NCI-H2107 (cell line): ENCODE measurements around the gene PRKN.
"Not testable (repeated sequence)": the region's sequence is repeated elsewhere in the genome, so short reads cannot be mapped to it uniquely, and the experiment has no call there.

Source experiments
- DNase-seq: peaks from one replicate; lab custom pipeline; 2025; lab: John Stamatoyannopoulos, UW

PRKN gene

DNA sequence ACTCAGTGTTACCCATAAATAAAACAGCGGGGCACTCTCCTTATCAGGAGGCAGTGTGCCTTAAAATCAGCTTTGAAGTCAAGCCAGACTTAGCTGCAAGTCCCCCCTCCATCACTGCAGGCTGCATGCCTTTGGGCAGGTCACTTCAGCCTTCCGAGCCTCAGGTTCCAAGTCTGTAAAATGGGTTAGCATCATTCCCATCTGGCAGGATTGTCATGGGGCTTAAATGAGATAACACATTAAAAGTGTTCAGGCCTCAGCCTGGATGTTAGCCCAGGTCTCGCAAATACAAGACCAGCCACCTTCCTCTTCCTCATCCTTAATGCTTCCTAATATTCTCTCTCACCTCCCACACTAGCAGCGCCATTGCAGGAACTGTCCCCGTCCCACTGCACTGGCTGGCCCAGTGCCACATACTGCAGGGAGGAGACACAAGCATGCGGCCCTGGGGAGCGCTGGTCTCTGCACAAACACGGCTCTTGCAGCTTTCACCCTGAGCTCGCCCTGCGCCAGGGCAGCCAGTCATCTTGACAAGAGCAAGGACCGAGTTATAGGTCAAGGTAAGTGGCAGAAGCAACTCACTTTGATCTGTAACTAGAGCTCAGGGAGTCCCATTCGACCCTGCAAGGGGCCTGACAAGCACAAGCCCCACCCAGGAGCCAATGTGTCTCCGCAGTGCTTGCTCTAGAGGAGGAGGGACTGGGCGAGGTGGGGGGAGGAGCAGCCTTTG is 889.1 kb downstream of the PRKN start:
- DNase-seq: no peak

DNA sequence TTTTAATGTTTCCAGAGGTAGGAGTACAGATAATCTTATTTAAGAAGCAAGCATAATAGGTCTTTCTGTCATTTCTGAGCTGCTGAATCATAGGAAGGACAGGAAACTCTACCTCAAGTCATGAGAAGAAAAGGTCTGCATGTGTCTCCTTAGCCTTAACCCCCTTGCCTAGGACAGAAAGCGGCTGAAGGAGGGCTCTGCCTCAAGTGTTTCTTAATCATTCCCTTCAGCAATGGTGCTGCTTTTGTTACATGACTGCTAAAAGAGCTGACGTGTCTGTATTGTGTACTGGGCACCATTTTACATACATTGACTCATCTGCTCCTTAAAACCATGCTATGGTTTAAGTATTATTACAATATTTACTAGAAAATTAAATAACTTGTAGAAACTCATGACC is 889.7 kb downstream of the PRKN start:
- no peak for DNase-seq

DNA sequence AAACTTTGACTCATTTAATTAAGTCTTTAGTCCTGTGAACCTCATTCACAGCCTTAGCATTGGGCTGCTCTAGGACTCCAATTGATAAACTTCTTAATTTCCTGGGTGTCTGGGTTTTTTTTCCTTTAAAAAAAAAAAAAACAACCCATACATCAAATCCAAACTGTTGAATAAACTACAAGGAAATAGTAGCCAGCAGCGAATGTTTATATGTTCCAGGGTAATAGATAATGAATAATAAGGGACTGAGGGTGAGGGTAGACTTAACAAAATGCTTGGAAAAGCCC is 890.2 kb downstream of the PRKN start:
- DNase-seq: no peak

DNA sequence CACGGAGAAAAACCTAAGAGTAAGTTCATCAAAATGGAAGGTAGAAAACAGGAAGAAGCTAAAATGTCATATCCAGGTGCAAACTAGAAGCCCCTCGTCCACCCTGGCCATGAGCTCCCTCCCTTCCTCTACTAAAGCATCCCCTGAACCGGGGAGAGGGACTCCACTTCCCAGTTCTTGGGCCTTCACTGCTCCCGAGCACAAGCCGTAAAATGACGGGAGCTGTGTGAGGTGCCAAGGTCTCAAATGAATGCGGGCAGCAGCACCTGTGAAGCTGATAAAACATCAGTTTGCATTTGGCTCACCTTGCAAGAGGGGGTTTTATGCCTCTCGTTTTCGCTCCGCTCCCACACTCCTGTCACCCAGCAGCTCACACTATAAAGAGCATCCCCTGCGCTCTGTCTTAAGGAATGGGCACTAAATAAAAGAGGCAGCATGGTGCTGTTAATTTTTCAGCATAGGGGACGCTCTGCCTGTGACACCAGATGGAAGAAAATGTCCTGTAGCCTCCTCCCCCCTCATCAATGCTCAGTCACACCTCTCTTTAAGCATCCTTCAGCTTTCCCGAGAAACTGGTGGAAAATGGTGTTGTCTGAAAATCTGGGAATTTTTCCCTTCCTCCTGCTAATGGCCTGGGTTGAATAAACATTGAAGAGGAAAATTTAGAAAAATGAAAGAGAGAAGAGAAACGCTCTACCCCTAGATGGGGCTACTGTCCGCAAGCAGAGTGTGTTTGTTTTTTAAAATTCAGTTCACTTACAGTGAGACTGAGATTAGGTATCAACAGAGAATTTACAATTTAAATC is 890.7 kb downstream of the PRKN start:
- no peak for DNase-seq

DNA sequence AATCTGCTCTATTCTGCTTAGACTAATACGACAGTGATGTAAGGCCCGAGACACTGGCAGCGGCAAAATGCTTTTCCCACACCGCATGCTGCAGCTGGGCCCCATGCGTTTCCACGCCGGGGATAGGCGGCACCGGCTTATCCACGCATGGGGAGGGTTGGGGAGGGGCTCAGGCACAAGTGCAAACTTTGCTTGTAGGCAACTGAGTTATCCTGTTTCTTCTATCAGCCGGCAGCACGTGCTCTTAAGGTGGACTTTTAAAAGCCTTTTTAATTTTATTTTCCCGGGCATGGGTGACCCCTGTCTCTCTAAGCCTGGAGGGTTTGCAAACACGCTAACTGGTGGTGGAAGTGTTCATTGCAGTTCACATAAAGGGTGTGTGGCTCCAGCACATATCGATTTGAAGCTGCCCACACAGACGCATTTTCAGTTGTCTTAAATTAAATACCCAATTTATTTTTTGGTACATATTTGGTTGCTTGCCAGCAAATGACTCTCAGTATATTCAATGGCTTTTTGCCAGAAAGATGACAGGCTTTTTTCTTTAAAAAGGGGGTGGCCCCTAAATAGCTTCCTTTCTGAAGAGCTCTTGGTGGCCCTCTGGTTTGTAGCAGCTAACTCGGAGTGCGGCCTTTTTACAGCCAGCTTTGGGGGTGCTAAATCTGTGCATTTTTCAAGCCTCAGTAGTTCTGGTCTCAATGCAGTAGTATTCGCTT is 891.9 kb downstream of the PRKN start:
- no peak for DNase-seq

DNA sequence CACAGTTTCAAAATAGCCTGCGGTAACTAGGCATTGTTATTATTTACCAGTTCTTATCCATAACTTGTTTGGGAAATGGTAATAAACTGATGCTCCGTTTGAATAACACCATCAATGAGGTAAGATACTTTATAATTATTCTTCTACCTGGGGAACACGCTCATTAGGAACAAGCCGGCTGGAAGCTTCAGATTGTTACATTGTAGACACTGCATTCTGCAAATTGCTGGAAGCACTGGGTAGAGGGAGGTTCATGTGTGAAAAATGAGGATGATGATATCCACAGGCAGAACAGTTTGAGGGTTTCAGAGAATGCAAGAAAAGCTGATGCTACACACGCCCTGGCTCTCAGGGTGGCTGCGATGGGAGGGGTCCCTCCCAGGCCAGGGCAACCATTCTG is 893.1 kb downstream of the PRKN start:
- DNase-seq: no peak

DNA sequence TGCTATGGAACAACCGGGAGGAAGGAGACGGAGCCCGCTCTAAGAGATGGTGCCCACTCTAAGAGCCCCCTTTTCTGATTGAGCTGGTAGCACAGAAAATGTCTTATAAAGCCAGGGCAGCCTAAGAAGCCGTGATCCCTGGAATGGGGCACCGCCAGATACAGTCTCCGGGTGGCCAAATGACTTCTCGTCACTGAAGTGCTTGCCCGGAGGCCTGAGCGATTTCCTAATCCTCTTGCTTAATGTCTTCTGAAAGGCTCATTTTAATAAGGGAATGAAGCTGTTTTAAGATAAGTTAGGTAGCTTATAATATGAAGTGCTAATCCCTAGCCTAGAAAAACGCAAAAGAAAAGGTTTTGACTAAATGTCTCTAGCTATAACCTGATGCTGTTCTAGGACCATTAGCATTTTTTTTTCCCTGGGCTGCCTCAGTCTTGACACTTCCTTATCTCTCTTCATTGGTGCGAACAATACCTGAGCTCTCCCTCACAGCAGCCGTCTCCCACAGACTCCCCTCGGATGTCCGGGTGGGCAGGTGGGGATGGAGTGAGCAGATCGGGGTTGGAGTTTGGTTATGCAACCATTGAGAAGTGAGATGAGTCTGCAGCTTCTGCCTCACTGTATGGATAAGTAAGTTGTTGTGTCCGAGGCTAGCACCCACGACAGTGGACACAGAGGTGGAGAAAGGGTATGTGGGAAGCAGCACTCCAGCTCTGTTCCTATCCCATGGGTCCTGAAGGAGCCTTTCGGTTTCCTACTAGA is 894.3 kb downstream of the PRKN start:
- no peak for DNase-seq

DNA sequence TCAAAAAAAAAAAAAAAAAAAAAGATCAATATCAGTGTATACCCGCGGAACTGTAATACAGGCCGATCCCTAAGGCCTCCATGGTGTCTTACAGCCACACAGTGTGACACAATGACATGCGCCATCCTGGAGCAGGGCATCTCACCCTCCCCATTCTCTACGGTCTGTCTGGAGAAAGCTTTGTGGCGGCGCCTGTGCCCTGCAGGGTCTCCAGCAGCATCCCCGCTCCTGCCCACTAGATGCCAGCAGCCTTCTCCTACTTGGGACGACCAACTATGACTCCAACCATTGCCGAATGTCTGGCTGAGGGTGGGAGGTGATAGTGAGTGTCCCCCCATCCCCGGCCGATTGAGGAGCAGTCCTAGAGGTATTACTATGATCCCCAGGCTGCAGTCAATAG is 894.9 kb downstream of the PRKN start:
- DNase-seq: no peak

DNA sequence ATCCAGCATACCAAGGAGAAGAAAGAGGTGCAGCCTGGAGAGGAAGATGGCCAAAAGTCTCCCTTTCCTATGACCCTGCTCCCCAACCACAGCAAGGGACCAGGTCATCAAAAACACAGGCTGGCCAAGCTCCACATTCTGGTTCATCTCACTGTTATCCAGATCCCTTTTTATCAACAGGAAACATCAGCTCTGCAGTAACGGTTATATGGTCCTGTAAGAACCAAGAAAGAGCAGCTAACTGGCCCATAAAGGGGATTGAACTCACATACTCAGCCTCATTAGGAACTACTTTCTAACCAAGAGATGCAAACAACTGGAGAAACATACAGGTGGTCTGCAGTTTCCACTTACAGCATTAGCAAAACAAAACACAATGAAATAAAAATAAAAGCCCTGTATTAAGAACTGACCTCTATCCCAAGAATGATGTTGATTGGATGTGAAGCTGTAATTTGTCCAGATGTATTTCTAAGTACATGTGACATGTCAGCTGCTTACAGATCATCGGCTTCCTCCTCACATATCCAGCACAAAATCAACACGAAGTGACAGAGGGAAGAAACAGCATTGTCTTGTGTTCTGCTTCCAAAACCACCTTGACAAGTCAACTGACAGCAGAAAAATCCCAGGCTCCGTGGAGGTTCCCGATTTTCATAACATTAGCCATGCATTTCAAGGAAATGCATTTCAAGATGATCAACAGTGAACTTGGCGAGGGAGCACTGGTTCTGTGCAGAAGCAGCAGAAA is 896.5 kb downstream of the PRKN start:
- no peak for DNase-seq

DNA sequence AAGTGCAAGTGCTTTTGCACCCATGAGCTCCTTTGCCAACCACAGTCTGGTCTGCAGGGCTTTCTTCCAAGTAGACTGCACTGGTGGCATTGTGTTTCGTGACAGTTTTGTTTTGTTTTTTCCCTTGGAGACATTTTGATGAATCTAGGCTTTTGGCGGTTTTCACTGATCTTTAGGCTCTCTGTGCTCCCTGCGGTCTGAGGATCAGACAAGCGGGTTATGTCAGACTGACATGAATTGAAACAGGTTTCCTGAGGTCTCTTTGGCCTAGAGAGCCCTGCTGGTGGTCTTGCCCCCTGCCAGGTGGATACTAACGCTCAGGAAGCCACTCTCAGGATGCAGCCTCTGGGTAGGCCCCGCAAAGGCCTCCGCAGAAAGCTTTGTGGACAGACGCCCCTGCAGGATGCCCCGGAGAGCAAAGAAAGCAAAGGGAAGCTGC is 898.3 kb downstream of the PRKN start:
- DNase-seq: no peak

DNA sequence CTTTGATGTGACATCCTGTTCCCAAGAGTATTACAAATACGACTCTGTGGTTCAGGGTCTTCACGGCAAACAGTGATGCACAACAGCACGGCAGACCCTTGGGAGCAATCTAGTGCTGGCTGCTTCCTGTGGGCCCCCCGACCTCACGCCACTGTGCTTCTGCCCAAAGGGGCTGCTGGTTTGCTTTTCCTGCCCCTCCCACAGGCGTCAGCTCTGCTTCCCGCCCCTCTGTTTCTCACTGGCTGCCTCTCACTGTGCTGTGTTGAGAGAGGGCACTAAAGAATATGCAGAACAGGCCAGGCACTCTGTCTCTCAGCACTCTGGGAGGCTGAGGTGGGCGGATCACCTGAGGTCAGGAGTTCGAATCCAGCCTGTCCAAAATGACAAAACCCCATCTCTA is 899.2 kb downstream of the PRKN start:
- no peak for DNase-seq

DNA sequence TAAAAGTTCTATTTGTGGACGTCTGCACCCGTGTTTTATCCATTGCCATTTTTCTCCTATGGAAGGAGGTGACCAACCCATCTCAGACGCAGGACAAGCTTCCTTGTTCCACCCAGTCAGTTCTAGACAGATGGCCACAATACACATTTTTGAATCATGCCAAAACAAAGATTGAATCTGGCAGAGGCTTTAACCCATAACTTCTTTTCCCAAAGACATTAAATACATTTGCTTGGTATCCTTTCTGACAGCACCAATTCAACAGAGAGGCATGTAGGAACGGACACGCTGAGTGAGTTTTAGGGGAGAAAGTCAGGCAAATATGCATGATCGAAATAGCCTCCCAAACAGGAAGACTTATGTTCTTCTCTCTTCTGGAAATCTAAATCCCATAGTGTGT is 901.1 kb downstream of the PRKN start:
- no peak for DNase-seq

DNA sequence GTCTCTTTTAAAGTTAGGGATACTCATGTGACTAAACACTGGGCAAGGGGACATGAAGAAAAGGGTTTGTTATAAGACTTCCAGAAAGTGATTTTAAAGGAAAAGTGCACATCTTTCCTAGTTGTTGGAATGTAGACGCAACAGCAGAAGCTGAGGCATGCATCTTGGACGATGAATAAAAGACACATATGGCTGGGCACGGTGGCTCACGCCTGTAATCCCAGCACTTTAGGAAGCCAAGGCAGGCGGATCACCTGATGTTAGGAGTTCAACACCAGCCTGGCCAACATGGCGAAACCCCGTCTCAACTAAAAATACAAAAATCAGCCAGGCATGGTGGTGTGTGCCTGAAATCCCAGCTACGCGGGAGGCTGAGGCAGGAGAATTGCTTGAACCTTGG is 905.4 kb downstream of the PRKN start:
- DNase-seq: not testable (repeated sequence)

DNA sequence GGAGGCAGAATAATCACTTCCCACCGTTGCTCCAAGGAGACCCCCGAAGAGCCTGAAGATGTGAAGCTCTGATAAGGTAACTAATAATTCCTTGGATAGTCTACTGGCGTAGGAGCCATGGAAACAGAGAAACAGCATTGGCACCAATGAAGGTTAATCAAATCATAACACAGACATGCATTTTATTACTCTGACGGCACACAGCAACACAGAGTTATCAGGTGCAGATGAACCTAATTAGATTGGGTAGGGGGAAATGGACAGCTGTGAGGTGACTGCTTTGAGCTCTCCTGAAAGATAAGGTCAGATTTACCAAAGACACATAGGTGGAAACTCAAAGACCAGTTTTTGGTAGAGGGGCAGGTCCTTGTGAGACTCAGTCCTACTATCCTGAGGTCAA is 909.7 kb downstream of the PRKN start:
- no peak for DNase-seq

DNA sequence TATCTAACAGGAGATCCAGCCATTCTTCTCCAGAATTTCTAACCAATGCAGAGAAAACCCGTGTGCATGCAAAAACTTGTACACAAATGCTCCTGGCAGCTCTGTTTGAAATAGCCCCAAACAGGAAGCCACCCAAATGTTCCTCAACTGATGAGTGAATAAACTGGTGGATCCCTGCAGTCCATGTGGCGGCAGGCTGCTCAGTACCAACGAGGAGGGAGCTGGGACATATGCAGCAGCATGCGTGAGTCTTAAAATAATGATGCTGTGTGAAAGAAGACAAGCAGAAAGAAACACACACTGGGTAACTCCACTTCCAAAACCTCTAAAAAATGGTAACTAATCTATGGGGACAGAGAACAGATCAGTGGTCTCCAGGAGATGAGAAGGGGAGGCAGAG is 911.6 kb downstream of the PRKN start:
- no peak for DNase-seq

DNA sequence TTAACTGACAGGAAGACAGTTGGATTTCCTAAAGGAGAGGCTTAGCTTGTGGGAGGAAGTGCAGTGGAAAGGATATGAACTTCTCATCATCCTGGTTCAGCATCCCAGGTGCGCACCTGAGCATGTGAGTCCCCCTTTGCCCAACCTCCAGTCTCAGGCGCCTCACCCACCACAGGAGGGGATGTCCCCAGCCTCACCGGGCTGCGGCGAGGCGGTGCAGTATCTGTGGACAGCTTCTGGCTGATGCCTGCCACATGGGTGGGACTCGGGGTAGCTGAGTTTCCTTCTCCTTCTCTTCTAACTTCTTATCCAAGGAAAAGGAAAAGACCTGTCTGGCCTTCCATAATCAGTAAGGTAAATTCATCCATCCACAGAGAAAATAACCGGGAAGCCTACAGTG is 914.4 kb downstream of the PRKN start:
- DNase-seq: no peak

DNA sequence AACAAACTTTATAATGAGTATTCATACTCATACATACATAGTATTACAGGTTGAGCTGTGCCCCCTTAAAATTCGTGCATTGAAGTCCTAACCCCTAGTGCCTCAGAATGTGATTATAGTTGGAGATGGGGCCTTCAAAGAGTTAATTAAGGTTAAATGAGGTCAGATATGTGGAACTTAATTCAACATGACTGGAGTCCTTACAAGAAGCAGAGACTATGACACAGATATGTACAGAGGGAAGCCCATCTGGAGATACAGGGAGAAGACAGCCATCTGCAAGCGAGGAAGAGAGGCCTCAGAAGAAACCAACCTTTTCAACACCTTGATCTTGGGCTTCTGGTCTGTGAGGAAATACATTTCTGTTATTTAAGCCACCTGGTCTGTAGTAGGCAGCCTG is 917.6 kb downstream of the PRKN start:
- no peak for DNase-seq

DNA sequence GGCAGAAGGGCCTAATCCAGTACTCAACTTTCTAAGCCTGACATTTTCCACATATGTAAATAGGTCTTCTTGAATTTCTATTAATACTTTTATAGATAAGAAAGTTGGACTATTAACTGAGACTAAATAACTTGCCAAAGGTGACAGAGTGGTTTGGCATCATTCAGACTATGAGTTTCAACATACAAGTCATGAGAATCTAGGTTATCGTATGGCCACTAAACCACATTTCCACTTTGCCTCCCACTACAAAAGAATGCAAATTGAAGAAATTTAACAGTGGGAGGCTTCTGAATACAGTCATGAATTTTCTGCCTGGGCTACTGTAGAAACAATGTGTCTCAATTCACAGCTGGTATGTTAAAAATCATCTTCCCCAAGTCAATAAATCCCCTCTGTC is 922.7 kb downstream of the PRKN start:
- no peak for DNase-seq

DNA sequence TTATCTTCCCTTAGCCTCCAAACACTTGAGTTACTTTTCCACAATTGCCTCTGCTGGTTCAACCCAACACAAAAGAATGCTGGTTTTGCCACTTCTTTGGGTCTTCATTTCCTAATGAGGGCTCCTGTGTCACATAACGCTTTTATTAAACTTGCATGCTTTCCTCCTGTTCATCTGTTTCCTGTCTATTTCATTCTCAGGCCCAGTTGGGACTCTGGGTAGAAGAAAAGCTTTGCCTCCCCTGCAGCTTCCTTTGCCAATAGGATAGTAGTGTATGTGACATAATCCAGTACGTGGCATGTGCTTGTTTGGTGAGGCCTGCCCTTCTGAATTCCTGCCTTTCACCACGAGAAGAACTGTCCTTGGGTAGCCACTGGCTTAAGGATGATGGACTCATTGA is 924.4 kb downstream of the PRKN start:
- DNase-seq: no peak

DNA sequence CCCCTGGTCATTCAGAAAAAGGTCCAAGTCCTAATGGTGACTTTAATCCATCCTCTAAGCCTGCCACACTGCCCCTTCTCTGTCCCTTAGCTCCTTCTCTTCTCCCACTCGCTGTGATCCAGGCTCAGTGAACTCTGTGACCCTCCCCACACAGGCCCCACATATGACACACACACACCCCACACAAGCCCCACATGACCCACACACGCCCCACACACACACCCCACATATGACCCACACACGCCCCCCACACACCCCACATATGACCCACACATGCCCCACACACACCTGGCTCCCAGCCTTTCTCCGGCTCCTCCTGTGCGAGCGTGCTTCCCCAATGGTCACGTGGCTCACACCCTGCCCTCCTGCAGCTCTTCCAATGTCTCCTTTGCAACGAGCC is 925.3 kb downstream of the PRKN start:
- no peak for DNase-seq

DNA sequence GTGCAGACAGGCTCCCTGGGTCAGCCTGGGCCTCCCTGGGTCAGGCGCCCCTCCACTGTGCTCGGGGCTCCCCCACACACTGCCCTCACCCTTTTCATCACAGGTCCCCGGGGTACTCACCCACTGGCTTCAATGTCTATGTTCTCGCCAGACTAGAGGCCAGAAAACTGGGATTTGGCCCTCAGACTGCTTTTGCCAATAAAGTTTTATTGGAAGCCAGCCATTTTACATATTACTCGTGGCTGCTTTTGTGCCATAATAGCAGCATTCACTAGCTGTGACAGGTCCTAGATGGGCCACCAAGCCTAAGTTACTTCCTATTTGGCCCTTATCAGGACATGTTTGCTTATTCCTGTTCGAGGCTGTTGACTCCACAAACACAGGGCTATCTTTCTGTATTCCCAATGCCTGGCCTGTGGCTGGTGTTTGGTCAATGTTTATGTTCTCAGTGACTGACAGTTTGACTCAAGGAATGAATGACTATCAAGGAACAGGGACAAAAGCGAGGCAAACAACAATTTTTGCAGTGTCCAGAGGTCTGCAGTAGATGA is 928.6 kb downstream of the PRKN start:
- DNase-seq: no peak

DNA sequence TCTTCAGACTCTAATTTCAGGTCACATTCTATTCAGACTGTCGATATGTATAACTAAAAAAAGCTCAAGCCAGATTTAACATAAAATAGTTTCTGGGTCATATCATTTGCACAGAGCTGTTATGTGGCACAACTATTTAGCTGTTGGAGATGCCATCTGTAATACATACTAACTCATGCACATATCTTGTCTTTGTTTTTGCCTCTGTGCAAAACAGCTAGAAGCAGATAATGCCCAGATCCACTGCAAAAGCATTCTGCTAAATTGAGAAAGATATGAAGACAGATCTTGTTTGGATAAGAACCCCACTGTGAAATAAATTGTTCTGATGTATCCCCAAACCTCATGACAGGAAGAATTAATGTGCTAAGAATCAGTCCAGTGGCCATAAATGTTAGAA is 930.9 kb downstream of the PRKN start:
- no peak for DNase-seq
